ACC112 (cell line): Measurements from ENCODE around the gene GNL1.
"Not testable (repeated sequence)": the region's sequence is repeated elsewhere in the genome, so short reads cannot be mapped to it uniquely, and the experiment has no call there.

Source experiments
- H2AFZ ChIP-seq: fragments of 200-600 bp; sonication (generic); one replicate; pipeline ENCODE4 v1.6.0; 2017; ENCODE audit warnings: antibody characterized with exemption, low read length; ENCODE audit not compliant: unreplicated experiment
- H3K27ac ChIP-seq: fragments of 200-600 bp; sonication (generic); 2 replicates; pipeline ENCODE4 v1.5.1; 2014; ENCODE audit warnings: low read depth, mild to moderate bottlenecking, antibody characterized with exemption, low read length, moderate library complexity
- H3K27me3 ChIP-seq: fragments of 200-600 bp; sonication (generic); 2 replicates; pipeline ENCODE4 v1.6.1; 2014; ENCODE audit warnings: mild to moderate bottlenecking, antibody characterized with exemption, low read length, moderate library complexity, mixed read lengths; ENCODE audit not compliant: insufficient read depth
- H3K36me3 ChIP-seq: fragments of 200-600 bp; sonication (generic); 2 replicates; pipeline ENCODE4 v1.6.1; 2016; ENCODE audit warnings: mild to moderate bottlenecking, antibody characterized with exemption, low read length, moderate library complexity, mixed read lengths; ENCODE audit not compliant: insufficient read depth
- H3K4me1 ChIP-seq: fragments of 200-600 bp; sonication (generic); one replicate; pipeline ENCODE4 v1.6.1; 2016; ENCODE audit warnings: low read length, mixed read lengths; ENCODE audit not compliant: insufficient read depth, unreplicated experiment, control insufficient read depth
- H3K4me3 ChIP-seq: fragments of 200-600 bp; sonication (generic); 2 replicates; pipeline ENCODE4 v1.5.1; 2014; ENCODE audit warnings: mild to moderate bottlenecking, low read depth, low read length
- H3K79me2 ChIP-seq: fragments of 200-600 bp; sonication (generic); one replicate; pipeline ENCODE4 v1.6.0; 2016; ENCODE audit warnings: low read length; ENCODE audit not compliant: control insufficient read depth, unreplicated experiment, insufficient read depth

GNL1 gene

DNA sequence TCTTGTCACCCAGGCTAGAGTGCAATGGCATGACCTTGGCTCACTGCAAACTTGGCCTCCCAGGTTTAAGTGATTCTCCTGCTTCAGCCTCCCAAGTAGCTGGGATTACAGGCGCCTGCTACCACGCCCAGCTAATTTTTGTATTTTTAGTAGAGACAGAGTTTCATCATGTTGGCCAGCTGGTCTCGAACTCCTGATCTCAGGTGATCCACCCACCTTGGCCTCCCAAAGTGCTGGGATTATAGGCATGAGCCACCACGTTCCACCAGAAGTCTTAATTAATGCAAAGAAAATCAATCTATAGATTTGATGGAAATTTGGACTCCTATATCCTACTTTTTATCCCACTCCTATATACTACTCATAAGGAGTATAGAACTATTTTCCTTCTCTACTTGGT is 61.2 kb downstream of the GNL1 start:
- Histone ChIP-seq H3K36me3 (peaks cover 39% of the 10 kb centered on the region; the same call in 1 of the 2 replicates), H3K4me1 (peaks cover 30% of the 10 kb centered on the region), H3K79me2 (peaks cover 26% of the 10 kb centered on the region)
- H3K4me3 ChIP-seq, H3K27me3 ChIP-seq, H2AFZ ChIP-seq, H3K27ac ChIP-seq: not testable (repeated sequence)

DNA sequence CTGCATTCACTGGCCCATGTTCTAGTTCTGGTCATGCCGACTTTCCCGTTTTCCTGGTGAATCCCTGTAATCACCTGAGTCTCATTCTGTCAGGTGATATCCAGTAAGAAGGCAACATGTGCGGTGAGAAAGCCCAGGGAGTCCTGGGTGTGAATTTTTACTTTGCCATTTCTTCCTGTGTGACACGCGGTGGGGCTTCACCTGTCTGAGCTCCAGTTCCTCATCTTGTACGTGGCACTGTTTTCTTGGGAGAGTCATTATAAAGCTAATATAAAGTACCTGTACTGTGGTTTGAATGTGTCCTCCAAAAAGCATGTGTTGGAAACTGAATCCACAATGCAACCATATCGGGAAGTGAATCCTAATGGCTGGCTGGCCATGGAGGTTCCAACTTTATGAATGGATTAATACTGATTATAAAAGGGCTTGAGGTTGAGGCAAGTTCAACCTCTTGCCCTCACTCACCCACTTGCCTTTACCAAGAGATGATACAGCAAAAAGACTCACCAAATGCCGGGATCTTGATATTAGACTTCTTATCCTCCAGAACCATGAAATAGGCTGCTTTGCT is 61.9 kb downstream of the GNL1 start:
- peaks cover 39% of the 10 kb centered on the region; the same call in 1 of the 2 replicates for H3K36me3 ChIP-seq
- no peak overlapping the region for H2AFZ ChIP-seq
- no peak overlapping the region for H3K4me3 ChIP-seq
- H3K27ac ChIP-seq, result no peak overlapping the region
- peaks cover 33% of the 10 kb centered on the region for H3K79me2 ChIP-seq
- H3K4me1 ChIP-seq, result peaks cover 30% of the 10 kb centered on the region
- no peaks in the 10 kb centered on the region for H3K27me3 ChIP-seq

DNA sequence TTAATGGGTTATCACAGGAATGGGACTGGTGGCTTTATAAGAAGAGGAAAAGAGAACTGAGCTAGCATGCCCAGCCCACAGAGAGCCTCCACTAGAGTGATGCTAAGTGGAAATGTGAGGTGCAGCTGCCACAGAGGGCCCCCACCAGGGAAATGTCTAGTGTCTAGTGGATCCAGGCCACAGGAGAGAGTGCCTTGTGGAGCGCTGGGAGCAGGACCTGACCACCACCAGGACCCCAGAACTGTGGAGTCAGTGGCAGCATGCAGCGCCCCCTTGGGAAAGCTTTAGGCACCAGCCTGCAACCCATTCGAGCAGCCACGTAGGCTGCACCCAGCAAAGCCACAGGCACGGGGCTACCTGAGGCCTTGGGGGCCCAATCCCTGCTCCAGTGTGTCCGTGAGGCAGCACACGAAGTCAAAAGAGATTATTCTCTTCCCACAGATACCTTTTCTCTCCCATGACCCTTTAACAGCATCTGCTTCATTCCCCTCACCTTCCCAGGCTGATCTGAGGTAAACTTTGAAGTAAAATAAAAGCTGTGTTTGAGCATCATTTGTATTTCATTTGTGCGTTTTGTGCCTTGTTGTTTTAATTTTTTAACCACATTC is 62.5 kb downstream of the GNL1 start:
- H3K36me3 ChIP-seq, result peaks cover 39% of the 10 kb centered on the region; the same call in 1 of the 2 replicates
- no peak overlapping the region for H3K4me3 ChIP-seq
- no peak overlapping the region for H2AFZ ChIP-seq

DNA sequence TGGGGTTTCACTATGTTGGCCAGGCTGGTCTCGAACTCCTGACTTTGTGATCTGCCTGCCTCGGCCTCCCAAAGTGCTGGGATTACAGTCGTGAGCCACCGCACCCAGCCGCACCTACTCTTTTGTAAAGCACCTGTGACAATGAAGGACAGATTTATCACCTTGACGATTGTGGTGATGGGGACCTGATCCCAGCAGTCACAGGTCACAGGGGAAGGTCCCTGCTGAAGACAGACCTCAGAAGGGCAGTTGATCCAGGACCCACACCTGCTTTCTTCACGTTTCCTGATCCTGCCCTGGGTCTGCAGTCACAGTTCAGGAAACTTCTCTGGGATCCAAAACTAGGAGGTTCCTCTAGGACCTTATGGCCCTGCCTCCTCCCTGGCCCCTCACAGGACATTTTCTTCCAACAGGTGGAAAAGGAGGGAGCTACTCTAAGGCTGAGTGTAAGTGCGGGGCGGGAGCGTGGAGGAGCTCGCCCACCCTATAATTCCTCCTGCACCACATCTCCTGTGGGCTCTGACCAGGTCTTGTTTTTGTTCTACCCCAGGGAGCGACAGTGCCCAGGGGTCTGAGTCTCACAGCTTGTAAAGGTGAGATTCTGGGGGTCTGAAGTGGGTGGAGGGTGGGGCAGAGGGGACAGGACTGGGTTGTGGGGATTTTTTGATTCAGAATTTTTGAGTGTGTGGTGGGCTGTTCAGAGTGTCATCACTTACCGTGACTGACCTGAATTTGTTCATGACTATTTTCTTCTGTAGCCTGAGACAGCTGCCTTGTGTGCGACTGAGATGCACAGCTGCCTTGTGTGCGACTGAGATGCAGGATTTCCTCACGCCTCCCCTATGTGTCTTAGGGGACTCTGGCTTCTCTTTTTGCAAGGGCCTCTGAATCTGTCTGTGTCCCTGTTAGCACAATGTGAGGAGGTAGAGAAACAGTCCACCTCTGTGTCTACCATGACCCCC is 64.0 kb downstream of the GNL1 start:
- H3K36me3 ChIP-seq, result peaks cover 39% of the 10 kb centered on the region; the same call in 1 of the 2 replicates
- H3K4me3 ChIP-seq, result no peak overlapping the region

More for the DNA sequence above, 62.5 kb downstream of the GNL1 start:
- Histone ChIP-seq H3K27me3 (no peaks in the 10 kb centered on the region), H3K79me2 (peaks cover 33% of the 10 kb centered on the region), H3K4me1 (peaks cover 30% of the 10 kb centered on the region), H3K27ac (no peak overlapping the region)

More for the DNA sequence above, 64.0 kb downstream of the GNL1 start:
- Histone ChIP-seq H3K4me1 (peaks cover 30% of the 10 kb centered on the region), H3K27ac (no peak overlapping the region), H2AFZ (no peak overlapping the region), H3K27me3 (no peaks in the 10 kb centered on the region), H3K79me2 (peaks cover 33% of the 10 kb centered on the region)
